Left forelimb (tissue), 1 donor: ENCODE results near the gene RFPL3.
A peak's percentile ranks its signal among the peaks of the same experiment; 100 is the strongest.
"Not testable (repeated sequence)": the region's sequence is repeated elsewhere in the genome, so short reads cannot be mapped to it uniquely, and the experiment has no call there.

ENCODE experiments used
- DNase-seq: peaks from one replicate; pipeline ENCODE4 v3.0.0-alpha.2; 2018; ENCODE audit warnings: low spot score

RFPL3 gene

GRCh38 chr22:32357567-32357966 is at the start of gene RFPL3:
TSS of gene RFPL3 (plus strand) at chr22:32357867. CDS start at chr22:32358072, 205 bp downstream.
- DNase-seq: not testable (repeated sequence)

DNA sequence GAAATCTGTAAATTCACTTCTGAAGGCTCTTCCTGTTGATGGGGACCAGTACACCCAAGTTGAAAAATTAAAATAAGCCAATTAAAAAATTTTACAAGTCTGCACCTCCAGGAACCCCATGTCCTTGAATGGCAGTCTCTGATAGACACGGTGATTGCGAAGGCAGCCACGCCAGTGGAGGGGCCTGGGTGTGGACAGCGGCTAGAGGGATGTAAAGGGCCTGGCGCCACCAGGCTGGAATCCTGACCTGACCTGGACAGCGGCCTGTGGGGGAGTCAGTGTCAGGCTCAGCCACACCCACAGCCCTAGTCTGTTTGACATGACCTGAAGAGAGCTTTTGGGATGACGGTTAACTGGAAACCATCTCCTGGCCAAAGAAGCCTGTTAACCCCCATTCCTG is 49.5 kb upstream of the RFPL3 start:
- DNase-seq: no peak

DNA sequence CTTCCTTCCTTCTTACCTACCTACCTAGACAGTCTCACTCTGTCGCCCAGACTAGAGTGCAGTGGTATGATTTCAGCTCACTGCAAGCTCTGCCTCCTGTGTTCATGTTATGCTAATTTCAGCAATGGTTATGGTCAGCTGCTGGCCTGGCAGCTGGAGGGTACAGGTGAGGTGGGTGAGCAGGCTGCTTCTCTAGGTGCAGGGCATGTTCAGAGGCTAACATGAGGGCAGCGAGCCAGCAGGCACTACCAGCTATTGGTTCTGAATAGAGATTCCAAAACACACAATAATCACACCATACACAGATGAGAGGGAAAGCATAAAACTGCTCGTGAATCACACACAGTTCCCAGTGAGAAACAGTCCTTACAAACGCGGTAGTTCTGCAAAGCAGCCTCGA is 48.7 kb upstream of the RFPL3 start:
- no peak for DNase-seq

- no peak for DNase-seq
Measured at GRCh38 chr22:32309585-32310251, 47.9 kb upstream of the RFPL3 start.

DNA sequence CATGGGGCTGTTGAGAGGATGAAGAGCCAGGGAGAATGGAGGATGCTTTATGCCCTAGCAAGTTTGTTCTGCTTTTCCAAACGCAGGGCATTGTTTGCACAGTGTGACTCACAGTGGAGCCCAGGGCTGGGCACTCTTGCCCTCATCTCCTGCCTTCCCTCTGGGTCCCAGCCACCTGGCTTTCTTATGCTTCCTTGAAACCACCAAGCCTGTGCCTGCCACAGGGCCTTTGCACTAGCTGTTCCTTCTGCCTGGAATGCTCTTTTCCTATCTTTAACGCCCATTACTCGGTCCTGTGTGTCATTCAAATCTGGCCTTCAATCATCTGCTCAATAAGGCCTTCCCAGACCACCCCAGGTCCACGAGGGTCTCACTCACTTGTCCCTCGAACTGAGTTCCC is 46.9 kb upstream of the RFPL3 start:
- DNase-seq: no peak

GRCh38 chr22:32311551-32312071 is 46.1 kb upstream of the RFPL3 start:
- DNase-seq: no peak

GRCh38 chr22:32312748-32313147 is 44.9 kb upstream of the RFPL3 start:
- DNase-seq: no peak

DNA sequence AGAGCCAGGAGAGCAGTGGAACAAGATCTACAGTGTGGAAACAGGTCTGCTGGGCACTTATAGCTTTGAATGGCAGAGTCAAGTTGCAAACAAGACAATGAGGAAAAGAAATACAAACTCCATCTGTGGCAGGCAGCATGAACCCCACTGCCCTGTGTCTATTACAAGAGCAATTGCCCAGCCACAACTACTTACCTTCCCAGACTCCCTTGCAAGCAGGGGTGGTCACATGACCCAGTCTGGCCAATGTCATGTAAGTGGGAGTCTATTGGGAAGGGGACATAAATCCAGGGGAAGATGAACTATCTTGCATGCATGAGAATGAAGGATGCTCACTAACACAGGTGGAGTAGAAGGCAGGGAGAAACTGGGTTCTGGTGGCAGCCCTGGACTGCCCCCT is 44.1 kb upstream of the RFPL3 start:
- DNase-seq: no peak

GRCh38 chr22:32317524-32317923 is 40.1 kb upstream of the RFPL3 start:
- peak; percentile 3 for DNase-seq

- DNase-seq: peak; percentile 28
Measured at GRCh38 chr22:32318361-32318760, 39.3 kb upstream of the RFPL3 start.

- peak; percentile 11 for DNase-seq
Measured at GRCh38 chr22:32319861-32320406, 37.7 kb upstream of the RFPL3 start.

GRCh38 chr22:32322986-32323385 is 34.7 kb upstream of the RFPL3 start:
- DNase-seq: peak; percentile 22

DNA sequence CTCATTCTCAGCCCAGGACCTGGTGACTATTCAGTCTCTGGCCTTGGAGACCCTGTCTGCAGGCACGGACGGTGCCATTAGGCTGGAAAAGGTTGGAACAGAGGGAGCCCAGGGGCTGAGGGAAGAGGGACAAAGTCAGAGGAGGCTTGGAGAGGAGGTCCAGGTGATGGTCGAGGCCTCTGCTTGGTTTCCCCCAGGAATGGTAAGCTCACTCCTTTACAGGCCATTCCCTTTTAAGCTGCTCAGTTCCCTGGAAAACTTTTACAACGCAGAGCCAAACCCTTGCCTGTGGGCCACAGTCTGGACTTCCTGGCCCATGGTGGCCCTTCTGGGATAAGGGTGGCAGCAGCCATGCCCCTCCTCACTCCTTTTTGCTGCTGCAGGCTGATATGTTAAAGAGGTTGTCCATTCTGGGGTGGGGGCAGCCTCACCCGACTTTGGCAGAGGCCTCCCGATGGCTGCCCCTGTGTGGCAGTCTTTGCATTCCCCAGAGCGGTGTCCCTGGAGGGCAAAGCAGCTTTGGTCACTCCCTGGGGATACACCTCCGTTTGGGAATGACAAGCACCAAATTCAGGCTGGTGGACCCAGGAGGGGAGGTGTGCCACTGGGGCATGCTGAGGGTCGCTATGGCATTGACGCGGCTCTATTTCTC is 34.0 kb upstream of the RFPL3 start:
- DNase-seq: peak; percentile 40

GRCh38 chr22:32324505-32325415 is 32.9 kb upstream of the RFPL3 start:
- no peak for DNase-seq

GRCh38 chr22:32325416-32325801 is 32.3 kb upstream of the RFPL3 start:
- peak; percentile 58 for DNase-seq

GRCh38 chr22:32325811-32326237 is 31.8 kb upstream of the RFPL3 start:
- DNase-seq: no peak

- peak; percentile 47 for DNase-seq
Measured at GRCh38 chr22:32326647-32327046, 31.0 kb upstream of the RFPL3 start.

DNA sequence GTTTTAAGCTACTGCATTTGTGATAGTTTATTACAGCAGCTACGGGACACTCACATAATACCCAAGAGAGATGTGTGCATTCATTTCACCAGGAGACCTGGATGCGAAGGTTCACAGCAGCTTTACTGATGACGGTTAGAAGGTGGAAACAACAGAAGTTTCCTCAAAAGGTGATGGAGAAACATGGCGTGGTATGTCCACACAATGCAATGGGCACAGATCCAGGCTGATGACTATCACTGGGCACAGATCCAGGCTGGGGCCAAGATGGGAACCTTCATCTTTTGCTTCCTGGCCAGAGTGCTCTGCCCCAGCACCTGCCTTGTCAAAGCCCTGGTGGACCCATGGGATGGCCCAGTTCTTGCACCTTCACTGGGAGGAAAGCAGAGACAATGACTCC is 30.6 kb upstream of the RFPL3 start:
- DNase-seq: peak; percentile 37

- DNase-seq: peak; percentile 48
Measured at GRCh38 chr22:32327596-32328171, 30.0 kb upstream of the RFPL3 start.

- peak; percentile 20 for DNase-seq
Measured at GRCh38 chr22:32328306-32329201, 29.1 kb upstream of the RFPL3 start.

- peak; percentile 31 for DNase-seq
Measured at GRCh38 chr22:32329202-32329645, 28.4 kb upstream of the RFPL3 start.
